Thyroid gland (tissue), 4 donors: ENCODE data around the gene CARMIL1. TPM values are rescaled to one million over a fixed set of nuclear protein-coding genes. Genes with fewer than 3 reads are reported as not detected.

Experiments
- DNase-seq, 2 donors: peaks; one replicate each; pipeline ENCODE4 v3.0.0-alpha.2; 2019
- H3K27ac ChIP-seq, 3 donors: fragments of 200-600 bp; sonication (generic); 1 replicate in 2 of 3; 2 replicates in 1 of 3; pipeline ENCODE4 v1.5.1; 2016 to 2019; ENCODE audit warnings: mild to moderate bottlenecking in 1 of 3, moderate library complexity in 1 of 3
- H3K27me3 ChIP-seq: fragments of 200-600 bp; sonication (generic); one replicate; pipeline ENCODE4 v1.5.1; 2019
- H3K36me3 ChIP-seq, 2 donors: fragments of 200-600 bp; sonication (generic); one replicate each; pipeline ENCODE4 v1.5.1; 2016 to 2019
- H3K4me1 ChIP-seq, 2 donors: fragments of 200-600 bp; sonication (generic); one replicate each; pipeline ENCODE4 v1.5.1; 2017 to 2019
- H3K4me3 ChIP-seq, 3 donors: fragments of 200-600 bp; sonication (generic); replicated peaks in 1 of 3; 1 replicate in 2 of 3; 2 replicates in 1 of 3; pipeline ENCODE4 v1.5.1; 2016; ENCODE audit warnings: mild to moderate bottlenecking in 1 of 3
- H3K9me3 ChIP-seq: fragments of 200-600 bp; sonication (generic); one replicate; pipeline ENCODE4 v1.5.1; 2017
- POLR2A ChIP-seq, 2 donors: fragments of 450-650 bp; IDR thresholded peaks; one replicate each; pipeline ENCODE4 v1.6.1; 2017; ENCODE audit warnings: antibody characterized with exemption in 2 of 2, mild to moderate bottlenecking in 2 of 2, moderate library complexity in 1 of 2
- WGBS, 2 donors: methylation state at CpG; one replicate each; pipeline ENCODE4 v1.1.5; 2017; 5-methylcytosine and 5-hydroxymethylcytosine counted together
- intact Hi-C: fragments of 100-400 bp; cut with DNase I; formaldehyde crosslinking; loops from one replicate; pipeline ENCODE4 v1.15.1; 2023
- total RNA-seq, 4 donors: library from RNA; depleted of rRNA; stranded (reverse); fragments of >200 nt; gene quantifications; one replicate each; pipeline ENCODE4 v1.2.3, GENCODE V29; 2016
- TF ChIP-seq, protein P1 (sequence below), 6 experiments: fragments of 200-600 bp in 3 of 6; fragments of 450-650 bp in 3 of 6; sonication (generic) in 3 of 6; IDR thresholded peaks; one replicate each; pipeline ENCODE4 v1.5.1; 2016 to 2019; ENCODE audit warnings: antibody characterized with exemption in 6 of 6, mild to moderate bottlenecking in 2 of 6, inconsistent platforms in 1 of 6, moderate library complexity in 1 of 6

The CARMIL1 gene
- total RNA-seq, 4 donors from 2014 or later: 24.7 to 34.4 (median 30.7) TPM

DNA sequence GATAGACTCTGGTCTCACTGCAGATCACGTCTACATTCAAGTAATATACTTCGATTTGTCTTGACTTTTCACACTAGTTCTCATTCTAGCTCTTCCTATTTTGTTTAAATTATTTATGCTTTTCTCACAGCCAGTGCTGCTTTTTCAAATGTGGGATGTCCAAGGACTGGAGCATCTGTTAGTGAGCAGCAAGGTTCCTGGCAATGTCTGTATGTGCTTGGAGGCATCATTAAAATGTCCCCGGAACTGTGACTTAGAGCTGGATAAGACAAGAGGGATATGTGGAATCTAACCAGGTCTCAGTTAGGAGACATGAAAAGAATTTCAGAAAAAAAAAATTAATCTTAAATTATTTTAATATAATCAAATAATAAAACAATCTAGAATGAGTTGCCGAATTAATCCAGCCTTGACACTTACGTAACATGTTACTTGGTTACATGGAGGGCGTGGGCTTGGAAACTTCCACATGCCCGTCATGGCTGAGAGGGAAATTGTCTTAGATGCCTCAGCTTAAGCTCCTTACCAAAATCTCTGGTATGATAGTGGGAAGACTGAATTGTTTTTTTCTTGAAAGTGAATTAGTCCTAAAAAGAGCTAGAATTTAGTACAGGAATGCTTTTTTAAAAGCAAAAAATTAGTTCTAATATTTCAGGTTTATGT is 21.4 kb upstream of the CARMIL1 start:
- H3K27me3 ChIP-seq: no peaks in the 10 kb centered on the region
- no peaks in the 10 kb centered on the region for H3K4me1 ChIP-seq
- no peak overlapping the region for H3K27ac ChIP-seq
- H3K9me3 ChIP-seq: no peaks in the 10 kb centered on the region
- H3K36me3 ChIP-seq: no peaks in the 10 kb centered on the region
- no peak for DNase-seq
- TF ChIP-seq POLR2A (IDR thresholded peaks at IDR 0.05): no peak
- TF ChIP-seq, protein P1, sequence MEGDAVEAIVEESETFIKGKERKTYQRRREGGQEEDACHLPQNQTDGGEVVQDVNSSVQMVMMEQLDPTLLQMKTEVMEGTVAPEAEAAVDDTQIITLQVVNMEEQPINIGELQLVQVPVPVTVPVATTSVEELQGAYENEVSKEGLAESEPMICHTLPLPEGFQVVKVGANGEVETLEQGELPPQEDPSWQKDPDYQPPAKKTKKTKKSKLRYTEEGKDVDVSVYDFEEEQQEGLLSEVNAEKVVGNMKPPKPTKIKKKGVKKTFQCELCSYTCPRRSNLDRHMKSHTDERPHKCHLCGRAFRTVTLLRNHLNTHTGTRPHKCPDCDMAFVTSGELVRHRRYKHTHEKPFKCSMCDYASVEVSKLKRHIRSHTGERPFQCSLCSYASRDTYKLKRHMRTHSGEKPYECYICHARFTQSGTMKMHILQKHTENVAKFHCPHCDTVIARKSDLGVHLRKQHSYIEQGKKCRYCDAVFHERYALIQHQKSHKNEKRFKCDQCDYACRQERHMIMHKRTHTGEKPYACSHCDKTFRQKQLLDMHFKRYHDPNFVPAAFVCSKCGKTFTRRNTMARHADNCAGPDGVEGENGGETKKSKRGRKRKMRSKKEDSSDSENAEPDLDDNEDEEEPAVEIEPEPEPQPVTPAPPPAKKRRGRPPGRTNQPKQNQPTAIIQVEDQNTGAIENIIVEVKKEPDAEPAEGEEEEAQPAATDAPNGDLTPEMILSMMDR (IDR thresholded peaks at IDR 0.05): no peak
- WGBS, 2 donors: 81 to 95% methylated on average over 7 of the region's 7 CpGs
- intact Hi-C loops: no loop called here
- no peak overlapping the region for H3K4me3 ChIP-seq

DNA sequence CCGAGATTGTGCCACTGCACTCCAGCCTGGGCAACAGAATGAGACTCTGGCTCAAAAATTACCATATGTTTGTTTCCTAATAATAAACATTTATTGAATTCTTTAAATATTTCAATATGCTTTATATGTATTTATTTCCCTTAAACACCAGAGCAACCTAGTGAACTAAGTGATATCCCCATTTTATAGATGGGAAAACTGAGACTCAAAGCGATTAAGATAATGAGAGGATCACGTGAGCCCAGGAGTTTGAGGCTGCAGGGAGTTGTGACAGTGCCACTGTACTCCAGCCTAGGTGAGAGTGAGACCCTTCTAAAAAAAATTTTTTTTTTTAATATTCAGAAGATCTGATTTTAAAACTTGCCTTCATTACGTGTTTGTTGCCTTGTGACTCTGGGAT is 19.4 kb upstream of the CARMIL1 start:
- no peaks in the 10 kb centered on the region for H3K4me1 ChIP-seq
- no peaks in the 10 kb centered on the region for H3K27me3 ChIP-seq
- H3K9me3 ChIP-seq: no peaks in the 10 kb centered on the region
- H3K27ac ChIP-seq: no peak overlapping the region
- WGBS, 2 donors: 93 to 94% methylated on average over 4 of the region's 4 CpGs
- intact Hi-C loops: loop anchor here (5.0 kb wide), 1 partner anchor 343 kb away; no protein-coding TSS in a partner anchor
- TF ChIP-seq, protein P1 (IDR thresholded peaks at IDR 0.05): no peak
- TF ChIP-seq POLR2A (IDR thresholded peaks at IDR 0.05): no peak
- no peak overlapping the region for H3K4me3 ChIP-seq
- no peak for DNase-seq
- H3K36me3 ChIP-seq: no peaks in the 10 kb centered on the region

DNA sequence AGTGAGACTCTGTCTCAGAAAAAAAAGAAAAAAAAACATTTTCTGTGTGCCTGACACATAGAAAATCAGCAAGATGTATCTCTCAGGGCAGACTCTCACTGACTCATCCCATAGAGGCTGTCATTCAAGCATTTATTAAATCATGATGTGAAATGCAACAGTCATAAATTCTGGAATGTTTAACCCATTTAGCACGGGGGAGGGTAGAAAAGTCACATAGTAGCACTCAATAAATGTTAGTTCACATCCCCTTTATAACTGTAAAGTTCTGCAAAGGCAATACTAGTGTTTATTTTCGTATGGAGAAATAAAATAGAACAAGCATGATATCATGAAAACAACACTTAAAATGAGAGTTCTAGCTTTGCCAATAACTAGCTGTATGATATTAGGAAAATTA is 15.5 kb upstream of the CARMIL1 start:
- no peaks in the 10 kb centered on the region for H3K9me3 ChIP-seq
- 71 to 73% methylated on average over 2 of the region's 2 CpGs for WGBS, 2 donors

DNA sequence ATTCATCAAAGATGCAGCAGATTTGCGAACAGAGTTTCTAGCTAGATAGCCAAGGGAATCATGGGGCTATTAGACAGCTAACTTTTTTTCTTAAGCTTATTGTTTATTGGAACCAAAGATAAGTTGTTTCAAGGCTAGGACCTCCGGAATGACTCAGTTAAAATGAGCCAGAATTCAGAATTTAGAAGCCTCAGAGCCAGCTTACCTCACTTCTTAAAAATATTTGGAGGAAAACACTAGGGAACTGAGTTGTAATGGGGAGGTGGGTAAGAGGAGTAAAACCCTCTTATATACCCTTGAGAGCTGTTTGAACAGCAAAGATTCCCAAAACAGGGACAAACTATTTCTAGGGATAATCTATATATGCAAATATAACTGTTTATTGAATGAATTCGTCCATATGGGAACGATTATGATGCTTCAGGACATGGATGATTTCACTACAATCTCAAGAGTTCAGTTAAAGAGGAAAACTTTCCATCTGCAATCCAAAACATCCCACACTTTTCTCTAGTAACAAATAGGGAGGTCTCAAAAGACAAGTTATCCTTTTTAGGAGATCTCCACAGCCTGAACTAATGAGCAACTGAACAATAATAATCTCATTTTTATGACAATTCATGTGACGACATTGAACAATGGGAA is 12.6 kb upstream of the CARMIL1 start:
- TF ChIP-seq POLR2A (IDR thresholded peaks at IDR 0.05): no peak
- TF ChIP-seq, protein P1 (IDR thresholded peaks at IDR 0.05): no peak
- Histone ChIP-seq H3K27ac (no peak overlapping the region), H3K27me3 (no peaks in the 10 kb centered on the region), H3K36me3 (no peaks in the 10 kb centered on the region), H3K4me1 (no peaks in the 10 kb centered on the region), H3K4me3 (no peak overlapping the region), H3K9me3 (no peaks in the 10 kb centered on the region)
- 55 to 59% methylated on average over 5 of the region's 5 CpGs for WGBS, 2 donors
- intact Hi-C loops: no loop called here
- DNase-seq: no peak

More for the DNA sequence above, 15.5 kb upstream of the CARMIL1 start:
- no peaks in the 10 kb centered on the region for H3K36me3 ChIP-seq
- H3K27me3 ChIP-seq: no peaks in the 10 kb centered on the region
- no peak for DNase-seq
- intact Hi-C loops: loop anchor here (5.0 kb wide), 1 partner anchor 339 kb away; no protein-coding TSS in a partner anchor
- no peak overlapping the region for H3K4me3 ChIP-seq
- H3K27ac ChIP-seq: no peak overlapping the region
- TF ChIP-seq POLR2A (IDR thresholded peaks at IDR 0.05): no peak
- TF ChIP-seq, protein P1 (IDR thresholded peaks at IDR 0.05): no peak
- no peaks in the 10 kb centered on the region for H3K4me1 ChIP-seq

DNA sequence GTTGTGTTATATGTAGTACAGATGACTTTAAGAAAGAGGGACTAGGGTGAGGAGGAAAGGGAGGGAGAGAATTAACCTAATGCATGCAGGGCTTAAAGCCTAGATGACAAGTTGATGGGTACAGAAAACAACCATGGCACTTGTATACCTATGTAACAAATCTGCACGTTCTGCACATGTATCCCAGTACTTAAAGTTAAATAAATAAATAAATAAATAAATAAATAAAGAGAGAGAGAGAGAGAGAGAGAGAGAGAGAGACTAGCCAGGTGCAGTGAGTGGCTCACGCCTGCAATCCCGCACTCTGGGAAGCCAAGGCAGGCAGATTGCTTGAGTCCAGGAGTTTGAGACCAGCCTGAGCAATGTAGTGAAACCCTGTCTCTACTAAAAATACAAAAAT is 11.5 kb upstream of the CARMIL1 start:
- no peak for DNase-seq
- Histone ChIP-seq H3K36me3 (no peaks in the 10 kb centered on the region), H3K4me1 (no peaks in the 10 kb centered on the region), H3K27ac (no peak overlapping the region), H3K4me3 (no peak overlapping the region), H3K27me3 (no peaks in the 10 kb centered on the region), H3K9me3 (no peaks in the 10 kb centered on the region)
- intact Hi-C loops: no loop called here
- TF ChIP-seq, protein P1 (IDR thresholded peaks at IDR 0.05): no peak
- TF ChIP-seq POLR2A (IDR thresholded peaks at IDR 0.05): no peak
- 80 to 82% methylated on average over 3 of the region's 3 CpGs for WGBS, 2 donors
